Activated CD4-positive, alpha-beta T cell treated with anti-CD3 and anti-CD28 coated beads for 36 hours (primary cell): Measurements from ENCODE around the gene CA9. TPM values are rescaled to one million over a fixed set of nuclear protein-coding genes. Genes with fewer than 3 reads are reported as not detected.

ENCODE experiments used
- ATAC-seq: fragments of 200-7000 bp; cut with Tn5 transposase; one replicate; pipeline ENCODE4 v1.10.0; 2021; ENCODE audit warnings: mild to moderate bottlenecking, moderate library complexity
- CTCF ChIA-PET: fragments of 350-600 bp; sonication (Branson Sonifier 250); formaldehyde crosslinking; loops from one replicate; lab custom pipeline; 2021; ENCODE audit warnings: antibody characterized with exemption; lab: Charles Lee
- POLR2A ChIA-PET: fragments of 350-600 bp; sonication (Branson Sonifier 250); formaldehyde crosslinking; loops from one replicate; lab custom pipeline; 2021; ENCODE audit warnings: antibody characterized with exemption, inconsistent platforms; lab: Charles Lee
- DNase-seq: peaks from one replicate; pipeline ENCODE4 v3.0.0-alpha.2; 2020
- H3K27ac Mint-ChIP-seq: one replicate; pipeline ENCODE4 v1.8.0; 2021; ENCODE audit warnings: mixed read lengths
- H3K27me3 Mint-ChIP-seq: one replicate; pipeline ENCODE4 v1.8.0; 2021; ENCODE audit warnings: mixed read lengths
- H3K36me3 Mint-ChIP-seq: one replicate; pipeline ENCODE4 v1.8.0; 2021; ENCODE audit warnings: low read depth, mixed read lengths
- H3K4me1 Mint-ChIP-seq: one replicate; pipeline ENCODE4 v1.8.0; 2021; ENCODE audit warnings: mixed read lengths
- H3K4me3 Mint-ChIP-seq: one replicate; pipeline ENCODE4 v1.8.0; 2021; ENCODE audit warnings: mild to moderate bottlenecking, moderate library complexity, mixed read lengths
- H3K9me3 Mint-ChIP-seq: one replicate; pipeline ENCODE4 v1.8.0; 2021; ENCODE audit warnings: low read depth, mixed read lengths
- intact Hi-C, 2 experiments: fragments of 100-400 bp; cut with DNase I in 1 of 2; cut with micrococcal nuclease in 1 of 2; formaldehyde crosslinking; loops; one replicate each; pipeline versions ENCODE4 v1.14.2 to v1.15.1; 2022 to 2024; cut with DNase I, micrococcal nuclease
- total RNA-seq, 2 experiments: library from RNA; stranded (reverse); gene quantifications; one replicate each; pipeline ENCODE4 v1.2.3, GENCODE V29; 2021

Gene CA9
- total RNA-seq, 2 experiments from 2014 or later = 2.9 to 3.1 TPM

DNA sequence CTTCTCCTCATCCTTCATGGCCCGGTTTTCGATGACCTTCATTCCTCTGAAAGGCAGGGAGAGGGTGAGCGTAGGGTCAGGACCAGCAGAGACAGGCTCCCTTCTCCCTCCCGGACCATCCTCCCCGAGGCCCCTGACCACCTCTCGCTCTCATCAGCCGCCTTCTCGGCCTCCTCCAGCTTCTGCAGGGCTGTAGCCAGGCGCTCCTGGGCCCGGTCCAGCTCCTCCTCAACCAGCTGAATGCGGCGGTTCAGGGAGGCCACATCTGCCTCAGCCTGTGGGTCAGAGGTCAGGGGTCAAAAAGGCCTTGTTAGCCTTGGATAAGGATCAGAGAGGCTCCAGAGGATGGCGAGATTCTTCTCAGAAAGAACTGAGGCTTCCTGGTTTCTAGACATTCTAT, 11.8 kb downstream of the CA9 start:
- intact Hi-C loops = no loop called here
- no peaks in the 10 kb centered on the region for H3K27me3 Mint-ChIP-seq
- ChIA-PET CTCF (interaction anchor here (1.0 to 2.8 kb wide), 3 partner anchors 10 to 74 kb away, joined by 3 to 24 read pairs (median 3); no protein-coding TSS in a partner anchor), POLR2A (no interaction called here)
- H3K4me3 Mint-ChIP-seq = no peak overlapping the region
- DNase-seq (no peak), ATAC-seq (no peak)
- H3K9me3 Mint-ChIP-seq = no peaks in the 10 kb centered on the region
- H3K4me1 Mint-ChIP-seq = peaks cover 16% of the 10 kb centered on the region
- no peaks in the 10 kb centered on the region for H3K36me3 Mint-ChIP-seq
- no peak overlapping the region for H3K27ac Mint-ChIP-seq

- Mint-ChIP-seq H3K27ac (no peak overlapping the region), H3K36me3 (no peaks in the 10 kb centered on the region), H3K4me1 (peaks cover 23% of the 10 kb centered on the region), H3K27me3 (no peaks in the 10 kb centered on the region), H3K4me3 (no peak overlapping the region), H3K9me3 (no peaks in the 10 kb centered on the region)
- CTCF ChIA-PET = interaction anchor here (0.6 to 2.2 kb wide), 6 partner anchors 10 to 37 kb away, joined by 3 to 7 read pairs (median 3); no protein-coding TSS in a partner anchor
- intact Hi-C loops = no loop called here
- POLR2A ChIA-PET = interaction anchor here (0.6 kb wide), 1 partner anchor 1088 kb away, joined by 4 read pairs; no protein-coding TSS in a partner anchor
- ATAC-seq = no peak
- no peak for DNase-seq
These were observed 12.8 kb downstream of the CA9 start for GRCh38 chr9:35686222-35687203.

GRCh38 chr9:35687306-35687705, 13.6 kb downstream of the CA9 start:
- Mint-ChIP-seq H3K9me3 (no peaks in the 10 kb centered on the region), H3K27ac (no peak overlapping the region), H3K27me3 (no peaks in the 10 kb centered on the region), H3K4me1 (peaks cover 23% of the 10 kb centered on the region), H3K36me3 (no peaks in the 10 kb centered on the region), H3K4me3 (no peak overlapping the region)
- no peak for DNase-seq
- CTCF ChIA-PET = interaction anchor here (0.7 to 2.2 kb wide), 4 partner anchors 8 to 83 kb away, joined by 3 to 7 read pairs (median 5); no protein-coding TSS in a partner anchor
- intact Hi-C loops = no loop called here
- ATAC-seq = no peak
- POLR2A ChIA-PET = interaction anchor here (1.3 kb wide), 1 partner anchor 23 kb away, joined by 3 read pairs; the partner anchor contains the start of gene ARHGEF39

DNA sequence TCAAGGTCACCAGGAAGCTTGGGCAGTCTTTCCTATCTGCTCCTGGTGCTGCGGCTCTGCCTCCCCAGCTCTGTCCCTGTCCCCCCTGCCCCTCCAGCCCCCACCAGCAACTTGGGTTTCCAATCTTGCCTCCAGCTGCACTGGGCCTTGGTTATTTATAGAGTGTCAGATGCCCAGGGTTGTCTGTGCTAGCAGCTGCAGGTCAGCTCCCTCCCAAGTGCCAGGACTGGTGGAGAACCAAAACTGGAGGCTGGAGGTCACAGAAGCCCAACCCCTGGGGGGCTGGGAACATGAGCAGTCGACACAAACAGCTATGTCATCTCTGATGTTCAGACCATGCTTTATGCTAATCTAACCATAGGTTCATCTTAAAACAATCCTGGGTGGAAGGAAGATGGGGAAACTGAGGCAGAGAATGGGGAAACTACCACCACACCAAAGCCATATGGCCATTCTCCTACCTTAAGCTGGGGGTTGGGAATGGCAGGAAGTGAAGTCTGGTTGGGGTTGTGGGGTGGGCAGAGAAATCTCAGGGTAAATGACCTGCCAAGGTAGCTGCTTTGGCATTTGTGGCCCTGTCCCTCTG, 14.3 kb downstream of the CA9 start:
- CTCF ChIA-PET = interaction anchor here (0.6 to 2.2 kb wide), 12 partner anchors 8 to 189 kb away, joined by 3 to 7 read pairs (median 3); partner anchors contain the start of genes CCDC107 and RMRP
- POLR2A ChIA-PET = interaction anchor here (0.9 to 1.3 kb wide), 3 partner anchors 9 to 30 kb away, joined by 3 read pairs; partner anchors contain the start of genes ARHGEF39, CCDC107 and RMRP
- Mint-ChIP-seq H3K9me3 (no peaks in the 10 kb centered on the region), H3K27me3 (no peaks in the 10 kb centered on the region), H3K27ac (no peak overlapping the region), H3K4me3 (no peak overlapping the region), H3K36me3 (no peaks in the 10 kb centered on the region), H3K4me1 (peaks cover 23% of the 10 kb centered on the region)
- DNase-seq (no peak), ATAC-seq (no peak)
- intact Hi-C loops = loop anchor here in 1 of 2 experiments (1.0 kb wide), 2 partner anchors 23 to 127 kb away; partner anchors contain the start of genes ARHGEF39 and HINT2

GRCh38 chr9:35688558-35689541, 15.1 kb downstream of the CA9 start:
- Mint-ChIP-seq H3K9me3 (no peaks in the 10 kb centered on the region), H3K4me3 (peak overlapping the region; percentile 40), H3K4me1 (peaks cover 23% of the 10 kb centered on the region), H3K27ac (peak overlapping the region; percentile 61), H3K36me3 (no peaks in the 10 kb centered on the region), H3K27me3 (no peaks in the 10 kb centered on the region)
- CTCF ChIA-PET = interaction anchor here (0.5 to 1.7 kb wide), 9 partner anchors 8 to 204 kb away, joined by 3 to 6 read pairs (median 3); partner anchors contain the start of genes CCDC107 and RMRP
- peak; percentile 90 for ATAC-seq
- DNase-seq = peak; percentile 22
- POLR2A ChIA-PET = interaction anchor here (0.9 to 1.3 kb wide), 3 partner anchors 8 to 31 kb away, joined by 3 read pairs; partner anchors contain the start of genes ARHGEF39, CCDC107 and RMRP
- intact Hi-C loops = loop anchor here in 1 of 2 experiments (1.0 kb wide), 2 partner anchors 24 to 126 kb away; partner anchors contain the start of genes ARHGEF39 and HINT2

DNA sequence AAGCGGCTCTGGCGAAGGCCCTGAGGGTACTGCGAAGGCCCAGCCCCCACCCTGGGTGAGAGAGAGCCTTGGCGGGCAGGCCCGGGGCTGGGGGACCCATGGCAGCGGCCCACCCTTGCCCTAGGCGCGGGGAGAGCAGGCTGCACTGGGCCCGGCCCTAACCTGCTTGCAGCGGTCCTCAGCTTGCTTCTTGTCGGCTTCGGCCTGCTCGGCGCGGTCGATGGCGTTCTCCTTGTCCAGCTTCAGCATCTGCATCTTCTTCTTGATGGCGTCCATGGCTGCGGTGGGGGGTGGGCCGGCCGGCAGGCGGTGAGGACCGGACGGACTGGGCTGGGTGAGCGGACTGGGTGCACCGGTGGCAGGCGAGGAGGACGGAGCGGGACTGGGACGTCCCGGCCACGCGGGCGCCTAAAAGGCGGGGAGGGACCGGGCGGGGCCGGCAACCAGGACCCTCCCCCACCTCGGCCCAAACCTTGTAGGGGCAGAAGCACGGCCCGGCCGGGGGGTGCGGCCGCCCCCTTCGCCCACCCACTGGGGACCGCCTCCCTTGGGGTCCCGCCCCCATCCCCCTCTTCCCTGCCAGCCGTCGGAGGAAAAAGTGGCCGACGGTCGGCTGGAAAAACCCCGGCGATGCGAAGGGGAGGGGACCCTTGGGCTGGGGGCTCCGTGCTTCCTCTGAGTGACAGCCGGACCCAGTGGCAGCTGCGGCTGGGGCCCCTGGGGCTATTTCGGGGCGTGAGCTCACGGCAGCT, 16.0 kb downstream of the CA9 start, which contains the start of gene TPM2:
TSS of gene TPM2 (minus strand) at position 384 of the 752 bp plus-strand sequence. CDS start at position 276, 108 bp downstream.
- no peak for ATAC-seq
- Mint-ChIP-seq H3K4me3 (peak within 1 kb of the TSS; percentile 71), H3K27me3 (no peaks in the 10 kb centered on the region), H3K27ac (peak within 1 kb of the TSS; percentile 61), H3K9me3 (no peaks in the 10 kb centered on the region), H3K36me3 (no peaks in the 10 kb centered on the region), H3K4me1 (peaks cover 23% of the 10 kb centered on the region)
- no peak for DNase-seq
- CTCF ChIA-PET = interaction anchor here (0.5 to 1.9 kb wide), 3 partner anchors 31 to 205 kb away, joined by 3 to 6 read pairs (median 4); partner anchors contain the start of genes CCDC107 and RMRP
- POLR2A ChIA-PET = interaction anchor here (0.8 to 1.1 kb wide), 2 partner anchors 42 to 59 kb away, joined by 3 read pairs; no protein-coding TSS in a partner anchor
- intact Hi-C loops = loop anchor here in 1 of 2 experiments (2.0 kb wide), 1 partner anchor 43 kb away; the partner anchor contains the start of genes CREB3 and TLN1

GRCh38 chr9:35690294-35690613, 16.5 kb downstream of the CA9 start:
- DNase-seq = peak; percentile 9
- Mint-ChIP-seq H3K4me3 (peak overlapping the region; percentile 59), H3K36me3 (no peaks in the 10 kb centered on the region), H3K9me3 (no peaks in the 10 kb centered on the region), H3K27me3 (no peaks in the 10 kb centered on the region), H3K27ac (no peak overlapping the region), H3K4me1 (peaks cover 23% of the 10 kb centered on the region)
- POLR2A ChIA-PET = interaction anchor here (0.8 to 1.1 kb wide), 2 partner anchors 41 to 58 kb away, joined by 3 read pairs; no protein-coding TSS in a partner anchor
- CTCF ChIA-PET = interaction anchor here (1.1 to 1.9 kb wide), 2 partner anchors 31 to 79 kb away, joined by 3 to 4 read pairs; no protein-coding TSS in a partner anchor
- ATAC-seq = no peak
- intact Hi-C loops = loop anchor here in 1 of 2 experiments (2.0 kb wide), 1 partner anchor 43 kb away; the partner anchor contains the start of genes CREB3 and TLN1

DNA sequence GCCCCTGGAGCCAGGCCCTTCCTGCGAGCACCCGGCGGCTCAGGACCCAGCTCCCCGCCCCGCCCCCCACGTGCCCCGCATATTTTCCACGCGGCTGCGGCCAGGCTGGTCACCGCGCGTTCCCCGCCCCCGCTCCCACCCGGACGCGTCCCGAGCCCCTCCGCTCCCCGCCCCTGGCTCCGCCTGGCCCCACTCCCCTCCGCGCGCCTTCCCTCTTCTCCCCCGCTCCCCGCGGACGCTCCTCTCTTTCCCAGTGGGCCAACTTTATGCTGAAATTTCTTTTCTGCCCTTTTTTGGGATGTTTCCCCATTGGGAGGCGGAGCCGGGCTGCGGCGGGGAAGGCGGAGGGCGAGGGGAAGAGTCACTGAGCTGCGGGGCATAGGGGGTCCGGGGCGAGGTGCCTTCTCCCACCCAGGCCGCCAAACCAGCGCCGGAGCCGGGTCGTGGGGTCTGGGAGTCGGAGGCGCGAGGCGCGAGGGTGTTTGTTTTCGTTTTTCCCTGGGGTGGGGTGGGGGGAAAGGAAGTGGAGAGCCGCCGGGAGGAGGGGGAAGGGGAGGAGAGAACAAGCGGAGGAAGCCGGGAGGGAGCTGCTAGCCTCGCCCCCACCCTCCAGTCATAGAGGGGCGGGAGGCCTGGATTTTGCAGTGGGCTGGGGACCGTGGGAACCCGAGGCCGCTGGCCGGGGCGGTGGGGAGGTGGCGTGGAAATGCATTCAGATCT, 17.0 kb downstream of the CA9 start:
- ATAC-seq = no peak
- DNase-seq = peak; percentile 56
- Mint-ChIP-seq H3K9me3 (no peaks in the 10 kb centered on the region), H3K4me3 (peak overlapping the region; percentile 71), H3K36me3 (peaks cover 1% of the 10 kb centered on the region), H3K27ac (peak overlapping the region; percentile 47), H3K27me3 (no peaks in the 10 kb centered on the region), H3K4me1 (peaks cover 23% of the 10 kb centered on the region)
- POLR2A ChIA-PET = interaction anchor here (0.6 to 1.1 kb wide), 3 partner anchors 41 to 87 kb away, joined by 3 read pairs; no protein-coding TSS in a partner anchor
- CTCF ChIA-PET = interaction anchor here (1.1 to 1.9 kb wide), 4 partner anchors 21 to 79 kb away, joined by 3 to 6 read pairs (median 4); no protein-coding TSS in a partner anchor
- intact Hi-C loops = loop anchor here in 1 of 2 experiments (2.0 kb wide), 1 partner anchor 42 kb away; the partner anchor contains the start of genes CREB3 and TLN1
